Measurements from ENCODE around the gene CCDC88C.

The CCDC88C gene

GRCh38 chr14:91361233-91361811 lies 56.3 kb downstream of the CCDC88C start:
- H3K9ac ChIP-seq (ENCODE audit: low read depth, low read length) = no peak overlapping the region
- peaks cover 39% of the 10 kb centered on the region for H3K36me3 ChIP-seq (ENCODE audit: insufficient read depth, low read length)
- H3K9me3 ChIP-seq (ENCODE audit: insufficient read depth, low read length, severe bottlenecking) = no peaks in the 10 kb centered on the region
- H3K79me2 ChIP-seq (ENCODE audit: insufficient read depth, low read length) = peaks cover 93% of the 10 kb centered on the region
- DNase-seq (no peak), ATAC-seq (ENCODE audit: insufficient read depth, low read depth) (no peak)
- no peak overlapping the region for H2AFZ ChIP-seq (ENCODE audit: low read depth, low read length)
- TF ChIP-seq EZH2 (IDR thresholded peaks at IDR 0.05; ENCODE audit: borderline replicate concordance, low read depth, low read length, severe bottlenecking) = no peak
- TF ChIP-seq CTCF (IDR thresholded peaks at IDR 0.05; ENCODE audit: borderline replicate concordance, extremely low read depth, low read length, poor library complexity, severe bottlenecking) = no peak
- no peak overlapping the region for H3K4me3 ChIP-seq (ENCODE audit: low read depth in 1 of 2, low read length in 2 of 2)
- no peak overlapping the region for H3K27ac ChIP-seq (ENCODE audit: low read length)
- H3K4me1 ChIP-seq (ENCODE audit: insufficient read depth, low read length) = no peaks in the 10 kb centered on the region; the same call in 1 of the 2 replicates
- no peak overlapping the region for H3K4me2 ChIP-seq (ENCODE audit: insufficient read depth, low read length)
- H3K27me3 ChIP-seq (ENCODE audit: insufficient read depth, low read length, poor library complexity) = no peaks in the 10 kb centered on the region
- peaks cover 67% of the 10 kb centered on the region for H4K20me1 ChIP-seq (ENCODE audit: insufficient read depth, low read length)

GRCh38 chr14:91360490-91361232 lies 57.0 kb downstream of the CCDC88C start:
- no peak overlapping the region for H3K4me2 ChIP-seq (ENCODE audit: insufficient read depth, low read length)
- no peak overlapping the region for H3K4me3 ChIP-seq (ENCODE audit: low read depth in 1 of 2, low read length in 2 of 2)
- ATAC-seq (ENCODE audit: insufficient read depth, low read depth) (no peak), DNase-seq (no peak)
- peaks cover 67% of the 10 kb centered on the region for H4K20me1 ChIP-seq (ENCODE audit: insufficient read depth, low read length)
- no peak overlapping the region for H3K9ac ChIP-seq (ENCODE audit: low read depth, low read length)
- H3K27me3 ChIP-seq (ENCODE audit: insufficient read depth, low read length, poor library complexity) = no peaks in the 10 kb centered on the region
- H2AFZ ChIP-seq (ENCODE audit: low read depth, low read length) = no peak overlapping the region
- peaks cover 44% of the 10 kb centered on the region for H3K36me3 ChIP-seq (ENCODE audit: insufficient read depth, low read length)
- H3K27ac ChIP-seq (ENCODE audit: low read length) = no peak overlapping the region
- peaks cover 93% of the 10 kb centered on the region for H3K79me2 ChIP-seq (ENCODE audit: insufficient read depth, low read length)
- no peaks in the 10 kb centered on the region for H3K9me3 ChIP-seq (ENCODE audit: insufficient read depth, low read length, severe bottlenecking)
- H3K4me1 ChIP-seq (ENCODE audit: insufficient read depth, low read length) = no peaks in the 10 kb centered on the region; the same call in 1 of the 2 replicates
- TF ChIP-seq EZH2 (IDR thresholded peaks at IDR 0.05; ENCODE audit: borderline replicate concordance, low read depth, low read length, severe bottlenecking) (no peak), CTCF (IDR thresholded peaks at IDR 0.05; ENCODE audit: borderline replicate concordance, extremely low read depth, low read length, poor library complexity, severe bottlenecking) (no peak)

- H3K27ac ChIP-seq (ENCODE audit: low read length) = no peak overlapping the region
- TF ChIP-seq EZH2 (IDR thresholded peaks at IDR 0.05; ENCODE audit: borderline replicate concordance, low read depth, low read length, severe bottlenecking) (no peak), CTCF (IDR thresholded peaks at IDR 0.05; ENCODE audit: borderline replicate concordance, extremely low read depth, low read length, poor library complexity, severe bottlenecking) (no peak)
Measured at GRCh38 chr14:91358654-91359220, 58.9 kb downstream of the CCDC88C start.

More at GRCh38 chr14:91358654-91359220, 58.9 kb downstream of the CCDC88C start:
- H3K4me2 ChIP-seq (ENCODE audit: insufficient read depth, low read length) = no peak overlapping the region
- H3K4me3 ChIP-seq (ENCODE audit: low read depth in 1 of 2, low read length in 2 of 2) = no peak overlapping the region
- ATAC-seq (ENCODE audit: insufficient read depth, low read depth) (no peak), DNase-seq (no peak)
- peaks cover 61% of the 10 kb centered on the region for H3K36me3 ChIP-seq (ENCODE audit: insufficient read depth, low read length)
- no peaks in the 10 kb centered on the region for H3K9me3 ChIP-seq (ENCODE audit: insufficient read depth, low read length, severe bottlenecking)
- H3K9ac ChIP-seq (ENCODE audit: low read depth, low read length) = no peak overlapping the region
- no peak overlapping the region for H2AFZ ChIP-seq (ENCODE audit: low read depth, low read length)
- peaks cover 68% of the 10 kb centered on the region for H4K20me1 ChIP-seq (ENCODE audit: insufficient read depth, low read length)
- H3K27me3 ChIP-seq (ENCODE audit: insufficient read depth, low read length, poor library complexity) = no peaks in the 10 kb centered on the region
- H3K79me2 ChIP-seq (ENCODE audit: insufficient read depth, low read length) = peaks cover 89% of the 10 kb centered on the region
- no peaks in the 10 kb centered on the region for H3K4me1 ChIP-seq (ENCODE audit: insufficient read depth, low read length)

Data from DND-41 (cell line).